Neural crest cell (in vitro differentiated cells): ENCODE results near the gene TMEM72. TPM values are rescaled to one million over a fixed set of nuclear protein-coding genes. Genes with fewer than 3 reads are reported as not detected.

ENCODE experiments used
- DNase-seq: peaks from one replicate; pipeline ENCODE4 v3.0.0; 2021; ENCODE audit warnings: low read depth, mixed read lengths, low spot score
- H3K27ac Mint-ChIP-seq: one replicate; pipeline ENCODE4 v1.8.0; 2021; ENCODE audit warnings: mild to moderate bottlenecking, mixed read lengths; ENCODE audit not compliant: unreplicated experiment
- H3K27me3 Mint-ChIP-seq: 2 replicates; pipeline ENCODE4 v1.8.0; 2021; ENCODE audit warnings: low read depth, mild to moderate bottlenecking, mixed read lengths
- H3K36me3 Mint-ChIP-seq: 2 replicates; pipeline ENCODE4 v1.8.0; 2021; ENCODE audit warnings: low read depth, mild to moderate bottlenecking, mixed read lengths
- H3K4me1 Mint-ChIP-seq: 2 replicates; pipeline ENCODE4 v1.8.0; 2021; ENCODE audit warnings: mixed read lengths
- H3K4me3 Mint-ChIP-seq: one replicate; pipeline ENCODE4 v1.8.0; 2021; ENCODE audit warnings: mild to moderate bottlenecking, mixed read lengths
- H3K9me3 Mint-ChIP-seq: 2 replicates; pipeline ENCODE4 v1.8.0; 2021; ENCODE audit warnings: mixed read lengths
- total RNA-seq: library from RNA; stranded (reverse); gene quantifications from 2 replicates; pipeline ENCODE4 v1.2.1, GENCODE V29; 2021
- TF ChIP-seq, protein P1 (sequence below): fragments of 200-600 bp; sonication (generic); conservative IDR thresholded peaks from 2 replicates; pipeline ENCODE4 v1.5.0; 2021; ENCODE audit warnings: antibody characterized with exemption, mild to moderate bottlenecking

TMEM72 gene
- total RNA-seq, 1 donor from 2014 or later, result not detected

DNA sequence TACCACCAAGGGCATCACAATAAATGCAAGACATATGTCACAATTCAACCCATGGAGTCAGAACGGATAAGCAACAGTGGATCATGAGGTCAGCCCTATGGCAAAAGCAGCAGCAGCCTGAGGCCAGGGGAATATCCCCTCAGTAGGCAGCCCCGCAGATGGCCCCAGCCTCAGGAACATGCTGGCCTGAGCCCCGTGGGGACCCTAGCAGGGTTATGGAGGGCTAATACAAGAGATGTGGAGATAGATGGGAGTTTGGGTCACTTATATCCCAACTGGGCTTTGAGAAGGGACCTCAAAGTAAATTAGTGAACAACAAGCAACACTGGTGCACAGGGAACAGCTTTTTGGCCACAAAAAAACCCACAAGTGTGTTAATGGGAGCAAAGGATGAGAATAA is 9.1 kb downstream of the TMEM72 start:
- TF ChIP-seq, protein P1, sequence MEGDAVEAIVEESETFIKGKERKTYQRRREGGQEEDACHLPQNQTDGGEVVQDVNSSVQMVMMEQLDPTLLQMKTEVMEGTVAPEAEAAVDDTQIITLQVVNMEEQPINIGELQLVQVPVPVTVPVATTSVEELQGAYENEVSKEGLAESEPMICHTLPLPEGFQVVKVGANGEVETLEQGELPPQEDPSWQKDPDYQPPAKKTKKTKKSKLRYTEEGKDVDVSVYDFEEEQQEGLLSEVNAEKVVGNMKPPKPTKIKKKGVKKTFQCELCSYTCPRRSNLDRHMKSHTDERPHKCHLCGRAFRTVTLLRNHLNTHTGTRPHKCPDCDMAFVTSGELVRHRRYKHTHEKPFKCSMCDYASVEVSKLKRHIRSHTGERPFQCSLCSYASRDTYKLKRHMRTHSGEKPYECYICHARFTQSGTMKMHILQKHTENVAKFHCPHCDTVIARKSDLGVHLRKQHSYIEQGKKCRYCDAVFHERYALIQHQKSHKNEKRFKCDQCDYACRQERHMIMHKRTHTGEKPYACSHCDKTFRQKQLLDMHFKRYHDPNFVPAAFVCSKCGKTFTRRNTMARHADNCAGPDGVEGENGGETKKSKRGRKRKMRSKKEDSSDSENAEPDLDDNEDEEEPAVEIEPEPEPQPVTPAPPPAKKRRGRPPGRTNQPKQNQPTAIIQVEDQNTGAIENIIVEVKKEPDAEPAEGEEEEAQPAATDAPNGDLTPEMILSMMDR, result no peak
- Mint-ChIP-seq H3K27ac (no peak overlapping the region), H3K4me1 (no peaks in the 10 kb centered on the region), H3K36me3 (peaks cover 7% of the 10 kb centered on the region), H3K9me3 (peaks cover 11% of the 10 kb centered on the region), H3K27me3 (no peaks in the 10 kb centered on the region), H3K4me3 (no peak overlapping the region)
- no peak for DNase-seq

DNA sequence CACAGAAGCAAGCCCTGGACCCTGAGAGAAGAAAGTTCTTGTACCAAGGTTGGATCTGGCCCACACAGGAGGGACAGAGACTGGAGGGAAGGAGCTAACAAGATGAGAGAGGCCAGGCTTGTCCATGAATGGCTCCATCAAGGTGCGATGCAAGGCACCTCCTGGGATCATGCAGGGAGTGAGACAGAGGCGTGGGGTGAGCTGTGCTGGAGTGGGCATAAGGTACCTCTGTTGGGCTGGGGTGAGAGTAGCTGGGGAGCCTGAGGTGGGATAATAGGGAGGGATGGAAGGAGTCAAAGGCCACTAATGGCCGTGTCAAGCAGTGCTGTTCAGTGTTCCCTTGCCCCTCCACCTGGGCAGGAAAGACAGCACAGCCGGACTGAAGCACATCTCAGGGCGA is 9.9 kb downstream of the TMEM72 start:
- Mint-ChIP-seq H3K27ac (no peak overlapping the region), H3K27me3 (no peaks in the 10 kb centered on the region), H3K4me1 (no peaks in the 10 kb centered on the region), H3K4me3 (no peak overlapping the region), H3K9me3 (peaks cover 11% of the 10 kb centered on the region), H3K36me3 (peaks cover 7% of the 10 kb centered on the region)
- TF ChIP-seq, protein P1, result no peak
- DNase-seq, result no peak

DNA sequence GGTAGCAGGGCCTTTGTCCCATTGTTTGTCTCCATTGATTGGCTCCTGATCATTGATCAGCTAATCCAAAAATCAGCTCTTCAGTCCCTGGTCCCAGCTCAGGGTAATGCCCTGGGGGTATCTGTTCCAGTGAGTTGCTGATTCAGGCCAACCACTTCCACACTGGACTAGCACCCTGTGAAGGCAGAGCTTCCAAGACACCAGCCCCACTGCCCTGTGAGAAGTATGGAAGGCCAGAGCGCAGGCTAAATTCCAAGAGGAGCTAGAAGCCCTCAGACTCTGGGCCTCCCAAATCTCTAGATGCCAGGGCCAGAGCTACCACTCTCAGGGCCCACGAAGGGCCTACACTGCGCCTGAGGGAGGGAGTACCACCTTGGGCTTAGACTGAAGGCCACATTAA is 10.4 kb downstream of the TMEM72 start:
- H3K9me3 Mint-ChIP-seq, result peaks cover 11% of the 10 kb centered on the region
- TF ChIP-seq, protein P1, result no peak
- no peaks in the 10 kb centered on the region for H3K4me1 Mint-ChIP-seq
- no peak overlapping the region for H3K4me3 Mint-ChIP-seq
- H3K27ac Mint-ChIP-seq, result no peak overlapping the region
- DNase-seq, result no peak
- H3K27me3 Mint-ChIP-seq, result no peaks in the 10 kb centered on the region
- H3K36me3 Mint-ChIP-seq, result peaks cover 7% of the 10 kb centered on the region

DNA sequence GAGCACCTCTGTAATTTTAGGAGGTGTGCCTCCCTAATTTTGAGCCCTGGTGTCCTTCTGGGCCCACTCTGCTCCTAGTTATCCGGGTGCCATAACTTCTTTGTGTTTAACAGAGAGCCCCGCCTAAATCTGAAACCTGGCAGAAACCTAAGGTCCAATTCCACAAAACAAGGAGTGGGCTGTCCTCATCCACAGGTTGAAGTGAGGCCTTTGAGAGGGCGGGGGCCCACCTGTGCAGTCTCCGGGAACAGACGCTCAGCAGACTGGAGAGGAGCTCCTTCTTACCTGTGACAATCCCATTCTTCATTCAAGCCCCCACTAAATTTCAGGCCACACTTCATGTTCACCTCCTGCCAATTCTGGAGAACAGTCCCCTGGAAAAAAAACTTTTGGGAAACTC is 10.9 kb downstream of the TMEM72 start:
- TF ChIP-seq, protein P1, result no peak
- H3K36me3 Mint-ChIP-seq, result peaks cover 6% of the 10 kb centered on the region
- DNase-seq, result no peak
- H3K27me3 Mint-ChIP-seq, result no peaks in the 10 kb centered on the region
- no peaks in the 10 kb centered on the region for H3K4me1 Mint-ChIP-seq
- no peak overlapping the region for H3K4me3 Mint-ChIP-seq
- H3K9me3 Mint-ChIP-seq, result peaks cover 10% of the 10 kb centered on the region
- H3K27ac Mint-ChIP-seq, result no peak overlapping the region

DNA sequence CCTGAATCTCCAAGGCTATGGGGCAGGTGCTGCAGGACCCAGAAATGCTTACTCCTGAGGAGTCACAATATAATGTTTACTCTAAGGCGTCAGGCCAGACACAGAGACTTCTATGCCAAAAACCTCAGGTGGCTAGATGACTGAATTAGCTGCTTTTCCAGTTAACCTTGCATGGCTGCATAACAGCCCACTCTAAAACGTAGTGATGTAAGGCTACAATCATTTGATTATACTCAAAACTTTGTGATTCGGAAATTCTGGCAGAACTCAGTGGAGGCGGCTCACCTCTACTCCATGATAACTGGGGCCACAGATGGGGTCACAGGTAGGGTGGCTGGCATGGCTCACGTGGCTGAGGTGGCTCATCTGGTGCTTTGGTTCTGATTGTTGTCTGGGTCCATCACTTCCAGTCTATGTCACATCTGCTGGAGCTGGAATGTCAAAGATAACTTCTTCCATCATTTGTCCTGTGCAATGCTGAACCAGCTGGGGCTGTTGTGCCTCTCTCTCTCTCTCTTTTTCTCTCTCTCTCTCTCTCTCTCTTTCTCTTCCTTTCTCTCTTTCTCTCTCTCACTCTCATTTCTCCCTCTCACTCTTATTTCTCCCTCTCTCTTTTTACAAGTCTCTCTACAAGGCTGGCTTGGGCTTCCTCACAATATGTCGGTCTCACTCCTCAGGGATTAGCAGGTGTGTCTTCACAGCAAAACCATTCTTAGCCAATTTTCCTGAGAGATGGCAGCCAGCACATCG is 11.8 kb downstream of the TMEM72 start:
- Mint-ChIP-seq H3K4me1 (no peaks in the 10 kb centered on the region), H3K27ac (no peak overlapping the region), H3K27me3 (no peaks in the 10 kb centered on the region), H3K4me3 (no peak overlapping the region), H3K36me3 (peaks cover 1% of the 10 kb centered on the region), H3K9me3 (peaks cover 3% of the 10 kb centered on the region)
- TF ChIP-seq, protein P1, result no peak
- DNase-seq, result no peak
